Measurements from ENCODE around the gene CAPNS1.
"Not testable (repeated sequence)": the region's sequence is repeated elsewhere in the genome, so short reads cannot be mapped to it uniquely, and the experiment has no call there.

The CAPNS1 gene

DNA sequence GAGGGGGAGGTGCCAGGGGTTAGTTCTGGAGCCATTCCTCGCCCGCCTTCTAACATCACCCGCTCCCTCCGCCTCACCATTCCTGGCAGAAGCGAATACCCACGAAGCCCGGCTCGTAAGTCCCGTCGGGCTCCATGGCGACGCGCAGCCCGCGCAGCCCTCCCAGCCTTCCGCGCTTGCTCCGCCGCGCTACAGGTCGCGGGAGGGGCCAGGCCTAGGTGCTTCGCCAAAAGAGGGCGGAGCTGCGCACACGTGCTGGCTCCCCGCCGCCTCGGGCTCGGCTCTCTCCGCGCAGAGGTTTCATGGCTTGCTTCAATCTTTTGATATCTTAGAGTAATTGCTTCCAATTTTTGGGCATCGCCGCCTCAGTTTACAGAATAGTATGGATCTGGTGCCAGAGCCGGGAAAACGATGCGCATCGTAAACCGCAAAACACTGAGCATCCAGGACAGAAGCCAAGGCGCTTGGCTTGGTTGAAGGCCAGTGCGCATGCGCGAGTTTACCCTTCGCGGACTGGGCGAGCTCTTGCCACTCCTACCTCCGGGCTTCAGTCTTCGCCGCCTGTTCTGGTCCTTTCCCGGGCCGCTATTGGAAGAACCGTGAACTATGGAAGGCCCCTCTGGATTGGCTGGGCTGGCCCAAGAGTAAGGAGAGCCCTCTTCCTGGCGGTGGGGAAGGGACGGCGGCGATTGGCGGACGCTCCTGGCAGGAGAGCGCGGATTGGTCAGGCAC, 25.0 kb upstream of the CAPNS1 start, which contains the start of gene POLR2I:
TSS of gene POLR2I (minus strand) at position 155 of the 732 bp plus-strand sequence. CDS start at position 136, 19 bp downstream.
- peak; percentile 98 for DNase-seq (ENCODE audit: low read depth in 2 of 2)

DNA sequence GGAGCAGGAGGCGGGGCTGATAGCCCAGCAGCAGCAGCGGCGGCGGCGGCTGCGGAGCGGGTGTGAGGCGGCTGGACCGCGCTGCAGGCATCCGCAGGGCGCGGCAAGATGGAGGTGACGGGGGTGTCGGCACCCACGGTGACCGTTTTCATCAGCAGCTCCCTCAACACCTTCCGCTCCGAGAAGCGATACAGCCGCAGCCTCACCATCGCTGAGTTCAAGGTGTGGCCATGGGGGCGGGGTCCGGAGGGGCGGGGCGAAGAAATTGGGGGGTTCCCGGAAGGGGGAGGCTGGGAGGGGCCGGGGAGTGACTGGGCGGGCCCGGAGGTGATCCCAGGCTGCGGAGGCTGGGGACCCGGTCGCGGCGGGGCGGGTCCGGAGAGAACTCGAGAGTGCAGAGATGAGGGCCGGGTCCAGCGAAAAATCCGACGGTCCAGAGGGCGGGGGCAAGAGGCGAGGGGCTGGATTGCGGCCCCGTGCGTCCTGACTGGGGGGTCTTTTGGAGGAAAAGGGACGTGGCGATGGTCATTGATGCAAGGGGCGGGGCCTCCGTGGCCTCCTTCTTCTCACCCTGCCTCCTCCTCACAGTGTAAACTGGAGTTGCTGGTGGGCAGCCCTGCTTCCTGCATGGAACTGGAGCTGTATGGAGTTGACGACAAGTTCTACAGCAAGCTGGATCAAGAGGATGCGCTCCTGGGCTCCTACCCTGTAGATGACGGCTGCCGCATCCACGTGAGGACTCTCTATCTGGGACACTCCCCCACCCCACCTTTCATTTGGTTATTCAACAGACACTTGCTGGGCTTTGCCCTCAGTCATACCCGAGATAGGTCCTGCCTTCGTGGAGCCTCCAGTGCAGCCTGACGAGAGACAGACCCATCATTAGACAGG, 24.2 kb upstream of the CAPNS1 start, which contains the start of gene TBCB:
TSS of gene TBCB (plus strand) at position 16 of the 891 bp plus-strand sequence. CDS start at position 109, 93 bp downstream.
- peak; percentile 78 to 92 for DNase-seq (ENCODE audit: low read depth in 2 of 2)

DNA sequence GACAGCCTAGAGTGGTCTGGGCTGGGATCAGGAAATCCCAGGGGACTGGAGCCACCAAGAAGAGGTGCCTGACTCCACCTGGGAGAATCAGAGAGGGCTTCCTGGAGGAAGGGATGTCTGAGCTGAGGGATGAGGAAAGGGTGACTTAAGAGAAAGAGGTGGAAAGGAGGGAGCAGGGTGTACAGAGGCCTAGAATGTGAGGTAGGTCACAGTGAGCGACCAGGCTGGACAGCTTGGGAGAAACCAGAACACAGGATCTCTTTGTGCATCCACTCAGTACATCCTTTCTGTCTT, 23.6 kb upstream of the CAPNS1 start:
- DNase-seq (ENCODE audit: low read depth in 2 of 2), result no peak

DNA sequence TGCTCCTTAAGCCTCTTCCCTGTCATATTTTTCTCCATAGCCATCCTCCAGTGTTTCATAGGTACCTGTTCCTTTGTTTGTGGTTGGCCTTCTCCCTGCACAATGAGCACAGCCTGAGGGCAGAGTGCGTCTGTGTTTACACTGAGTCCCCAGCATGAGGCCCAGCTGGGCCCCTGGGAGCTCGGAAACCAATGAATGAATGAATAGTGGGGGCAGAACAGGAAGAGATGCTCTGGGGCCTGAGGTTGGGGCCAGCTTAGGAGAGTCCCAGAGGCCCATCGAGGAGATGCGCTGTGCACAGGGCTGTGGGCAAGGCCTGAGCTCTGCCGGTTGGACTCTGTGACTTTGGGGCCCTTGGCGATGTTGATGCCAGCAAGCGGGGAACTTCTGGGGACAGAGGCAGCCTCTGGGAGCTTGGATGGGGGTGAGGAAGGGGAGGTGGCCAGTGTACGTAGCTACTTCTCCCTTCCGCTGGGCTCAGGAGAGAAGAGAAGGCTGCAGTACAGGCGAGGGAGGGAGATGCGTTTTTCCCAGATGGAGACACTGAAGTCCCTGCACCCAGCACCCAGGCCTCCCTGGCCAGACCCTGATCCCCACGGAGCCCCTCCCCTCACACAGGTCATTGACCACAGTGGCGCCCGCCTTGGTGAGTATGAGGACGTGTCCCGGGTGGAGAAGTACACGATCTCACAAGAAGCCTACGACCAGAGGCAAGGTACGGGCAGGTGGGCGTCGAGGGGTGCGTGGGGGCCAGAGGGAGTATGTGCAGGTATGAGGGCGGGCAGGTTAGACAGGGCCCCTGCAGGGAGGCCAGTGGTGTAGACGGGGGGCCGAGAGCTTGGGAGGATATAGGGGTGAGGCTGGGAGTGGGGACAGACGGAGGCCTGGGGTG, 19.5 kb upstream of the CAPNS1 start:
- no peak for DNase-seq (ENCODE audit: low read depth in 2 of 2)

DNA sequence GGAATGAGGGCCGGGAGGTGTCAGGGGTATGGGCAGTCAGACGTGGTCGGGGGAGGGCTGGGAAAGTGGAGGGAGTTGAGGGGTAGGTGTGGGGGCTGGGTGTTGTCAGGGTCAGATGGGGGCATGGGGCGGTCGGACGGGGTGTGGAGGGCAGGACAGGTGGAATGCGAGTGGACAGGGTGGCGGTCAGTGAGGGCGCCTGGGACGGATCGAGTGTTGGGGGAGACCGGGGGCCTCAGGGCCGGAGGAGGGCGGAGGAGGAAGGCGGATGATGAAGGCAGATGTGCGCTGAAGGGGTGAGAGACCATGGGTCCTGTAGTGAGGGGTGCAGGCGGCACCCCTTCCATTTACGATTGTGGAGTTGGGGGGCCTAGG, 18.9 kb upstream of the CAPNS1 start:
- no peak for DNase-seq (ENCODE audit: low read depth in 2 of 2)

DNA sequence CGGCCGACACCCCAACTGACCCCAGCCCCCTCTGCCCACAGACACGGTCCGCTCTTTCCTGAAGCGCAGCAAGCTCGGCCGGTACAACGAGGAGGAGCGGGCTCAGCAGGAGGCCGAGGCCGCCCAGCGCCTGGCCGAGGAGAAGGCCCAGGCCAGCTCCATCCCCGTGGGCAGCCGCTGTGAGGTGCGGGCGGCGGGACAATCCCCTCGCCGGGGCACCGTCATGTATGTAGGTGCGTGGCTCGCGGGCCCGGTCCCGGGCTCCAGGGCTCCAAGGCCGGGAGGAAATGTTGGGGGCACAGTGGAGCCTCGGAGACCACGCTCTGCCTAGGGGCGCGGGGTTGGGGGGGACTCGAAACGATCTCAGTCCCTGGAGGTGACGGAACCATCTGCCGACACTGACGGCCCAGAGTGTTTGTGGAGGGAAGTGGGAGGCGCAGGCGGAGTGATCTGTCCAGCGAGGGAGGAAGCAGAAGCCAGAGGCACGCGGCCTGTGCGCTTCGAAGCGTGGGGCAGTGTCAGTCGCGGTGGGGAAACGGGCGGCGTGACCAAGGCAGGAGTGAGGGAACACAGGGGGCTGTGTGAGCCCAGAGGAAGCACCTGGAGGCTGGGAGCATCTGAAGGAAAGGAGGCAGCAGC, 18.3 kb upstream of the CAPNS1 start:
- DNase-seq (ENCODE audit: low read depth in 2 of 2), result no peak

DNA sequence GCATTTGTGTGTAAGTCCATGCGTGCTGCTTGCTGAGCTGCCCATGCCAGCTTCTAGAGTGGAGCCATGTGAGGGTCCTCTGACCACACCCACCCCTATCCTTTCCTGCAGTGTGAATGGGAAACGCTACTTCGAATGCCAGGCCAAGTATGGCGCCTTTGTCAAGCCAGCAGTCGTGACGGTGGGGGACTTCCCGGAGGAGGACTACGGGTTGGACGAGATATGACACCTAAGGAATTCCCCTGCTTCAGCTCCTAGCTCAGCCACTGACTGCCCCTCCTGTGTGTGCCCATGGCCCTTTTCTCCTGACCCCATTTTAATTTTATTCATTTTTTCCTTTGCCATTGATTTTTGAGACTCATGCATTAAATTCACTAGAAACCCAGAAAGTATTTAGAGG, 14.3 kb upstream of the CAPNS1 start:
- no peak for DNase-seq (ENCODE audit: low read depth in 2 of 2)

DNA sequence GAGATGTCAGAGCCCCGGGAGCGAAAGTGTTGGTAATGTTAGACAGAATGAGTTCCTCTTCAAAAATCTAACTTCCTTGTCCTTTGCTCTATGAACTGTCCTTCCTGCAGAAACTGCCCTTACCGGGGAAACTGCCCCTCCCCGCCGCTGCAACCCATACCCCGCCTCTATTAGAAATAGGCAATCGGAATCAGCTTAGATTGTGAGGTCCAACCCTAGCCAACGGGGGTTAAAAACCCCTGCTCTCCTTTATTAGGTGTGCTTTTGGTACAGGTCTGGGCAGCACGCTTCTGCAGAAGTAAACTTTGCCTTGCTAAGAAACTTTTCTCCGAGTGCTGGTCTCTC, 11.5 kb upstream of the CAPNS1 start:
- DNase-seq (ENCODE audit: low read depth in 2 of 2), result no peak

DNA sequence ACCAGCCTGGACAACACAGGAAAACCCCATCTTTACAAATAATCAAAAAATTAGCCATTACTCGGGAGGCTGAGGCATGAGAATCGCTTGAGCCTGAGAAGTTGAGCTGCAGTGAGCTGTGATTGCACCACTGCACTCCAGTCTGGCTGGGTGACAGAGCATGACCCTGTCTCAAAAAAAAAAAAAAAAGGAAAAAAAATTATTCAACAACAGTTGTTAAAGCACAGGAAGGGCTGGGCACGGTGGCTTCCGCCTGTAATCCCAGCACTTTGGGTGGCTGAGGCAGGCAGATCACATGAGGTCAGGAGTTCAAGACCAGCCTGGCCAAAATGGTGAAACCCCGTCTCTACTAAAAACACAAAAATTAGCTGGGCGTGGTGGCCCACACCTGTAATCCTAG, 8.6 kb upstream of the CAPNS1 start:
- not testable (repeated sequence) for DNase-seq (ENCODE audit: low read depth in 2 of 2)

DNA sequence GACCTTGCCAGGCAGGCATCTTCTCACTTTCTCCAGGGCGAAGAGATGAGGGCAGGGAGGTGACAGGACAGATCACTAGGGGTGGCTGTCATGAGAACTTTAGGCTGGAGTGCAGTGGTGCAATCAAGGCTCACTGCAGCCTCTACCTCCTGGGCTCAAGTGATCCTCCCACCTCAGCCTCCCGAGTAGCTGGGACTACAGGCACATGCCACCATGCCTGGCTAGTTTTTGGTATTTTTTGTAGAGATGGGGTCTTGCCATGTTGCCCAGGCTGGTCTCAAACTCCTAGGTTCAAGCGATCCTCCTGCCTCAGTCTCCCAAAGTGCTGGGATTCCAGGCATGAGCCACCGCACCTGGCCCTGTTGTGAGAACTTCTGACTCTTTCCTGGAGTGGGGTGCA, 5.0 kb upstream of the CAPNS1 start:
- DNase-seq (ENCODE audit: low read depth in 2 of 2), result not testable (repeated sequence)

DNA sequence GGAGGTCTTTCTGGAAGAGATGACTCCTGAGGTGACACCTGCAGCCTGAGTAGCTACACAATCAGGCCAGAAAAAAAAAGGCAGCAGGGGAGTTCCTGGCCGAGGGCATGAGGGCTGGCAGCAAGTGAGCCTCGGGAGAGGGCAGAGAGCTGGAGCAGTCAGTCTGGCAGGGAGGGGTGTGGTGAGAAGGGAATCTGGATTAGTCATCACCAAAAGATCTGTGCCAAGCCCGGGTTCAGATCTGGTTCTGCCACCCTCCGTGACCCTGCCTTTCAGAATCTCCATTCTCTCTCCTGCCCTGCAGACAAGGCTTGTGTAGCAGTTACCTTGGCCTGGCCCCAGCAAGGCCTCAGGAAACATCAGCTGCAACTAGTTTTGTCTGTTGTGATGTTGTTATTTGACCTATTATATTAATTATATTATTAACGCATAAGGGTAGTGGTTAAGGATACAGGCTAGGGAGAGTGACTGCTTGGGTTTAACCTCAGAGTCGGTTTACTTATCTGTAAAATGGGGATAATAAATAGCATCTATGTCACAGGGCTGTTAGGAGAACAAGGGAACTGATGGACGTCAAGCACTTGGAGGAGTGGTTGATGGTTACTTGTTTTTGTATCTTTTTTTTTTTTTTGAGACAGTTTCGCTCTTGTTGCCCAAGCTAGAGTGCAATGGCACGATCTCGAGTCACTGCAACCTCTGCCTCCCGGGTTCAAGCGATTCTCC, 2.7 kb upstream of the CAPNS1 start:
- DNase-seq (ENCODE audit: low read depth in 2 of 2), result no peak

DNA sequence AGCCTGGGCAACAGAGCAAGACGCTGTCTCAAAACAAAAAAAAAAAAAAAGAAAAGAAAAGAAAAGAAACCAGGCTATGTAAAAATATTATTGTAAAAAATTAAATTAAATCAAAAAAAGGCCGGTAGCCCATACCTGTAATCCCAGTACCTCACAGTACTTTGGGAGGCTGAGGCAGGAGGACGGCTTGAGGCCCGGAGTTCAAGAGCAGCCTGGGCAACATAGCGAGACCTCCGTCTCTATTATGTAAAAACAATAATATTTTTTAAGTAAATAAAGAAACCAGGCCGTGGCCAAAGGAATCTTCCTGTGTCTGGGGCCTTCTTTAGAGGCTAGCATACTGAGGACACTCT, 770 bp upstream of the CAPNS1 start:
- no peak for DNase-seq (ENCODE audit: low read depth in 2 of 2)

DNA sequence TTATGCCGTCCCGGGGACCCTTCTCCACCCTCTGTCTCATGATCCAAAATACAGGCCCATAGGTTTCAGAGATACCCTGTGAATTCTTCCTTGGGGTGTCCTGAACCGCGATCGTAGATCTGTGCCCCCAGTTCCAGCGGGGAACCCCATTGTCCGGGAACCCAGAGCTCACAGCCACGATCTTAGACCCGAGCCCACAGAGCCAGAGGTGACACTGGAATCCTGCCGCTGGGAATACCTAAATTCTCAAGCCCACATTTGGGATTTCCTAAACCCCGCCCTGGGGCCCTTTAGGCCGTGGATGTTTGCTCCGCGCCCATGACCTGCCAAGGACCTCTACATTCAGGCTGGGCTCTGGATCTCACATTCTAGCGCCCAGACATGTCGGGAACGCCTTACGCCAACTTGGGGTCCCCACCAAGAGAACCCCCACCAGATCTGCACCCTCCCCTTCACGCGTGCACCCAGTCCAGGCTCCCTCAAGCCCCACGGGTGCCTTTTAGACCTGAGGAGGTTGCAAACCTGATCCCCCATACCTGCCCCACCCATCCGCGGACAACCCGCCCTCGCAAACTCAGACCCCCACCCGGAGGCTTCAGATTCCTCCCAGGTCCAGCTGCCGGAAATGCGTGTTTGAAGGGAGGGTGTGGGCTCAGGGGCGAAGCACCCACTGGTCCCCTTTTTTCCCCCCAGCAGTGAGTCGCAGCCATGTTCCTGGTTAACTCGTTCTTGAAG, 605 bp downstream of the CAPNS1 start:
- DNase-seq (ENCODE audit: low read depth in 2 of 2), result peak; percentile 22 to 45

DNA sequence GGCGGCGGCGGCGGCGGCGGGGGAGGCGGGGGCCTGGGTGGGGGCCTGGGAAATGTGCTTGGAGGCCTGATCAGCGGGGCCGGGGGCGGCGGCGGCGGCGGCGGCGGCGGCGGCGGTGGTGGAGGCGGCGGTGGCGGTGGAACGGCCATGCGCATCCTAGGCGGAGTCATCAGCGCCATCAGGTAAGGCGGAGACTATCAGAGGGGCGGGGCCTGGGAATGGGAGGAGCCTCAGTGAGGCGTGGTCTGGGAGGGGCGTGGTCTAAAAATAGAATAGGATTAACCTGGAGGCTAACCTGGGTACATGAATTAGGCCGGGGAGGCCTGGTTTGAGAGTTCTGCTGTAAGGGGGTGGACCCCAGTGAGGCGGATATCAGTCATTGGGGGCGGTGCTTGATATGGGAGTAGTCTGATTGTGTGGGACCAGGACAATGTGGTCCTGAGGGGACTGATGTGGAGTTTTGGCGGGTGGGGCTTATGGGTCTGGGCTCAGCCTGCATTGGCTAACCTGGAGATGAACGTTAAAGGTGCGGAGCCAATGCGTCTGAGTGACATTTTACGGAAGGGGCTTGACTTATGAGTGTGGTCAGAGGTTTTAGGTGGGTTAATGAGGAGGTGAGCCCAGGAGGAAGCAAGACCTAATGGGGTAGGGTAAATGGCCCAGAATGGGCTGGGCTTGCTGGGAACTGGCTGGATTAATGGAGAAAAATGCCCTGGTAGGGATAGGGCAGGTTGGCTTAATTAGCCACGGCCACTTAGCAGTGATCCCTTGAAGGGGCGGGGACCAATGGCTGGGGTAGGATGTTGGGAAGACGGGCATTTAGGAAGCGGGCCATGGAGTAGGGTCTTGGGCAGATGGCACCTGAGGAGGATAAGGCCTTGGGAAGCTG, 1.4 kb downstream of the CAPNS1 start:
- peak; percentile 85 for DNase-seq (ENCODE audit: low read depth in 2 of 2)

DNA sequence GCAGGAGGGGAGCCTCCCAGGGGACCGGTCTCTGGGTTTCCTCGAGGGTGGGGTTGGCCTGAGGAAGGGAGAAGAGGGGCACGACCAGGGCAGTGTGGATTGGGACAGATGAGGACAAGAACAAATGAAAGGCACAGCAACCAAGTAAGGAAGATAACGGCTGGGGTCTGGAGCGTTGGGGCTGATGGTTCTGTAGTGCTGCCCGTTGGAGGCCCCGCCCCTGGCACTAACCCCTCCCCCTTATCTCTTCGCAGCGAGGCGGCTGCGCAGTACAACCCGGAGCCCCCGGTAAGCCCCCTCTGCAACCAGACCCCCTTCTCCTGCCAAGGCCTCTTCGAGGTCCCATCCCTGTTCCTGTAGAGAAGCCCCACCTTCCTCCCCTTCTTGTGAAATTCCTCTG, 2.2 kb downstream of the CAPNS1 start:
- no peak for DNase-seq (ENCODE audit: low read depth in 2 of 2)

DNA sequence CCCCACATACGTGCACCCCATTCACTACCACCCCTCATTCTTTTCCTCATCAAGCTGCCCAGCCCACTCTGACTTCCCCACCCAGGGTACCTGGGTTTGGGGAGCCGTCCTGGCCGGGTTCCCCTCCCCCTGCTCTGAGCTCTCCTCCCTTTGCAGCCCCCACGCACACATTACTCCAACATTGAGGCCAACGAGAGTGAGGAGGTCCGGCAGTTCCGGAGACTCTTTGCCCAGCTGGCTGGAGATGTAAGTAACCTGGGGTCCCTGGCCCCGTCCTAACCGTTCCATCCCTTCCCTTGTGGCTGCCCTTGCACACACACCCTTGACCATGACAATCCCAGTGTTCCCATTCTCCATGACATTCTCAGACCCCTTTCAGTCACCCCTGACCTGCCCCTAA, 2.6 kb downstream of the CAPNS1 start:
- DNase-seq (ENCODE audit: low read depth in 2 of 2), result no peak

DNA sequence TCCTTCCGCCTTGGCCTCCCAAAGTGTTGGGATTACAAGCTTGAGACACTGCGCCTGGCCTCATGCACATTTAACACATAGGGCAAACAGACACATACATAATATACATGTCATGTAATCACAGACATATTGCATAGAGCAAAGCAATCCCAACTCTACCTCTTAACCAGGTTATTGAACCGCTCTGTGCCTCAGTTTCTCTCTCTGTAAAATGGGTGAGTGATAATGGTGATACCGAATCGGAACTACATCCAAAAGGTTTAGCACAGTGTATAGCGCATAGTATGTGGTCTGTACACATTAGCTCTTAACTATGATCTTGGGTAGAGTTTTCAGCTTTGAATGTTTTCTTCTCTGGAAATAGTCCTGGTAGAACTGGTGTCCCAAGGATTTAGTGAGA, 4.8 kb downstream of the CAPNS1 start:
- DNase-seq (ENCODE audit: low read depth in 2 of 2), result no peak

DNA sequence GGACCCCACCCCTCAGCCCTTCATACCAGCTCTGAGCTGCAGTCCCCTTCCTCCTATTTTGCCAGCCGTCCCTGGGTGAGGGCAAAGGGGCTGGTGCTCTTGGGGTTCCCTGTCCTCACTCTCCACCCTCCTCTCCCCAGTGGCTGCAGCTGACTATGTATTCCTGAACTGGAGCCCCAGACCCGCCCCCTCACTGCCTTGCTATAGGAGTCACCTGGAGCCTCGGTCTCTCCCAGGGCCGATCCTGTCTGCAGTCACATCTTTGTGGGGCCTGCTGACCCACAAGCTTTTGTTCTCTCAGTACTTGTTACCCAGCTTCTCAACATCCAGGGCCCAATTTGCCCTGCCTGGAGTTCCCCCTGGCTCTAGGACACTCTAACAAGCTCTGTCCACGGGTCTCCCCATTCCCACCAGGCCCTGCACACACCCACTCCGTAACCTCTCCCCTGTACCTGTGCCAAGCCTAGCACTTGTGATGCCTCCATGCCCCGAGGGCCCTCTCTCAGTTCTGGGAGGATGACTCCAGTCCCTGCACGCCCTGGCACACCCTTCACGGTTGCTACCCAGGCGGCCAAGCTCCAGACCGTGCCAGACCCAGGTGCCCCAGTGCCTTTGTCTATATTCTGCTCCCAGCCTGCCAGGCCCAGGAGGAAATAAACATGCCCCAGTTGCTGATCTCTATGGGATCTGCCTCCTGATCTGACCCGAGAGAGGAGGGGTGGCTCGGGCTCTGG, 10.0 kb downstream of the CAPNS1 start:
- DNase-seq (ENCODE audit: low read depth in 2 of 2), result no peak

DNA sequence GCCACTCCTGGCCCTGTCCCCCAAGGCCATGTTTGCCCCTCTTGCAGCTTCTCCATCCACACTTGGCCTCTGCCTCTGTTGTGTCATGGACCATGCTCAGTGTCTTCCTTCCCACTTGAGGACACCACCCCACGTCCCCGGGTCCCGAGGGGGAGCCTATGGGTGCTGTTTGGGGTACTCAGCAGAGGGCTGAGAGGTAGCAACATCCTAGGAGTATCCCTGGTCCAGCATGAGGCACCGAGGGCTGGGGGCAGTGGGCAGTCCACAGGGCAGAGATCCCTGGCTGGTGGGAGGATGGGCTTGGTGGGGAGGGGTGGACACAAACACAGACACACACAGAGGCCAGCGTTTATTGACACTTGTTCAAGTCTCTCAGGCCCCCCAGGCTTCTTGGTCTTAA, 10.7 kb downstream of the CAPNS1 start:
- DNase-seq (ENCODE audit: low read depth in 2 of 2), result no peak

Measured in stimulated activated CD4-positive, alpha-beta T cell treated with anti-CD3 and anti-CD28 coated beads, Interleukin-12 subunit alpha, Interleukin-12 subunit beta, amount 100 ng/mL, for 24 hours (primary cell).